ENCODE data around the gene PDCD1LG2. TPM values are rescaled to one million over a fixed set of nuclear protein-coding genes. Genes with fewer than 3 reads are reported as not detected.

PDCD1LG2 gene
- polyA plus RNA-seq, 1 of the 3 experiments (the other 2 are of a cell fraction): 11.1 TPM

DNA sequence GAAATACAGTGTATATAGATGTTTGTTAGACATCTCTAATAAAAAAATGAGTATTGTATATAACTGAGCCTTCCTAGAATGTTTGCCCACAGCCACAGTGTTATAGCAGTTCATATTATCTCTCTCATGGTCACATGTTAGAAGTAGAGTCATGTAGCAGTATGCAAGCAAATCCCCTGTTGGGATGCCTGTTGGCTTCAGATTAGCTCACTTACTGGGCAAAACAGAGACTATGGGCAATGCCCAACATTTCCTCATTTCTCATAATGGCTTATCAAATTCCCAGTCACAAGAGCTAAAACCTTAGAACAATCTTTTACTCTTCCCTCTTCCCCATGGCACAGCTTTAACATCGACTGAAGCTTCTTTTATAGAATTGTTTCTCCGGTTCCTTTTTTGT is 27.0 kb upstream of the PDCD1LG2 start (continued):
- TF ChIP-seq ELF1 (IDR thresholded peaks at IDR 0.05) (no peak), FOXM1 (IDR thresholded peaks at IDR 0.05; ENCODE audit: low read depth) (no peak), GABPA (IDR thresholded peaks at IDR 0.05; ENCODE audit: low read depth) (no peak), GATA2 (CRISPR knock-in tag; IDR thresholded peaks at IDR 0.05) (no peak)

DNA sequence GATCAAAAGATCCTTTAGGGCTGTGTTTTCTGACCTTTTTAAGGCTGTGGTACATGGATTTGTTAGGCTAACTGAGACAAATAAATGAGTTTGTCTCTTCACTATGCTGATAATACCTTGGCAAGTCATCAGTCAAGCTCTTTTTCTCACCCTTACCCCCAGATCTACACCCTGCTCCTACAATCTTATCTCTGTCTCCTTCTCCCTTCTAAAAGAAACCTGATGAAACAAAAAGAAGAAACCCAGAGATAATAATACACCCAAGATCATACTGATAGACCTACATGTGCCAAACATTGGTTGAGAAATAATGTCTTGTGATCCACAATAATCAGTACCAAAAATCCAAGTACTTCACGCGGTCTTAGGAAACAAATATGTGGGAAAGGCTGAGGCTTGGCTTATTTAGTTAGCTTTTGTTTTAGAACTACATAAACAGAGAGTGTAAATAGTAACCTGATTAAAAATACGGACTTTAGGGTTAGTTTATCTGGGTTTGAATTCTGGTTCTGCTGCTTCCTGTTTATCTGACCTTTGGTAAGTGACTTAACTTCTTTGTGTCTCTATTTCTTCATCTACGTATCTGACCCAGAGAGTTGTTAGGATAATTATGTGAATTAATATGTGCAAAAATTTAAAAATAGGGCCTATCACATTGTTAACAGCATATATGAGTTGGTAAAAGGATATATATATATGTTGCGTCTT is 24.8 kb upstream of the PDCD1LG2 start:
- no peak overlapping the region for H2AFZ ChIP-seq (ENCODE audit: low read depth)
- no peaks in the 10 kb centered on the region for H3F3A ChIP-seq (replicated peaks; ENCODE audit: insufficient read depth)
- 94% methylated on average over 5 of the region's 5 CpGs for WGBS (ENCODE audit: low lambda C conversion rate)
- H3K4me2 ChIP-seq: no peak overlapping the region
- H3K9me3 ChIP-seq: no peaks in the 10 kb centered on the region
- no peak overlapping the region for H3K4me3 ChIP-seq (ENCODE audit: low read depth in 2 of 2, low read length in 1 of 2)
- POLR2A ChIA-PET: no interaction called here
- no peak overlapping the region for H3K27ac ChIP-seq (ENCODE audit: low read depth in 2 of 2, low read length in 1 of 2)
- no peak for DNase-seq
- H3K9me2 ChIP-seq: no peaks in the 10 kb centered on the region
- CTCF ChIA-PET: interaction anchor here (2.3 kb wide), 1 partner anchor 35 kb away, joined by 7 read pairs; the partner anchor contains the start of gene CD274
- H3K79me2 ChIP-seq (ENCODE audit: insufficient read depth): no peaks in the 10 kb centered on the region
- no peaks in the 10 kb centered on the region for H3K4me1 ChIP-seq (ENCODE audit: control insufficient read depth in 1 of 2, insufficient read depth in 2 of 2, low read depth in 1 of 2, low read length in 1 of 2)
- no peaks in the 10 kb centered on the region for H3K36me3 ChIP-seq (replicated peaks in 1 of 2; ENCODE audit: control insufficient read depth in 1 of 2, insufficient read depth in 2 of 2, low read length in 1 of 2)
- TF ChIP-seq, protein P1, sequence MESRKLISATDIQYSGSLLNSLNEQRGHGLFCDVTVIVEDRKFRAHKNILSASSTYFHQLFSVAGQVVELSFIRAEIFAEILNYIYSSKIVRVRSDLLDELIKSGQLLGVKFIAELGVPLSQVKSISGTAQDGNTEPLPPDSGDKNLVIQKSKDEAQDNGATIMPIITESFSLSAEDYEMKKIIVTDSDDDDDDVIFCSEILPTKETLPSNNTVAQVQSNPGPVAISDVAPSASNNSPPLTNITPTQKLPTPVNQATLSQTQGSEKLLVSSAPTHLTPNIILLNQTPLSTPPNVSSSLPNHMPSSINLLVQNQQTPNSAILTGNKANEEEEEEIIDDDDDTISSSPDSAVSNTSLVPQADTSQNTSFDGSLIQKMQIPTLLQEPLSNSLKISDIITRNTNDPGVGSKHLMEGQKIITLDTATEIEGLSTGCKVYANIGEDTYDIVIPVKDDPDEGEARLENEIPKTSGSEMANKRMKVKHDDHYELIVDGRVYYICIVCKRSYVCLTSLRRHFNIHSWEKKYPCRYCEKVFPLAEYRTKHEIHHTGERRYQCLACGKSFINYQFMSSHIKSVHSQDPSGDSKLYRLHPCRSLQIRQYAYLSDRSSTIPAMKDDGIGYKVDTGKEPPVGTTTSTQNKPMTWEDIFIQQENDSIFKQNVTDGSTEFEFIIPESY (IDR thresholded peaks at IDR 0.05; ENCODE audit: borderline replicate concordance, low read depth): no peak
- TF ChIP-seq CHD2 (IDR thresholded peaks at IDR 0.05; ENCODE audit: low read length, partially characterized antibody) (no peak), GATA2 (CRISPR knock-in tag; IDR thresholded peaks at IDR 0.05) (no peak), NRF1 (IDR thresholded peaks at IDR 0.05; ENCODE audit: low read depth, low read length) (no peak), RCOR1 (IDR thresholded peaks at IDR 0.05; ENCODE audit: low read length) (no peak), TCF12 (IDR thresholded peaks at IDR 0.05) (no peak), MXI1 (IDR thresholded peaks at IDR 0.05; ENCODE audit: low read depth, low read length) (no peak), MEF2A (IDR thresholded peaks at IDR 0.05; ENCODE audit: borderline replicate concordance, low read depth) (no peak), ELF1 (IDR thresholded peaks at IDR 0.05) (no peak)
- TF ChIP-seq, protein P2, sequence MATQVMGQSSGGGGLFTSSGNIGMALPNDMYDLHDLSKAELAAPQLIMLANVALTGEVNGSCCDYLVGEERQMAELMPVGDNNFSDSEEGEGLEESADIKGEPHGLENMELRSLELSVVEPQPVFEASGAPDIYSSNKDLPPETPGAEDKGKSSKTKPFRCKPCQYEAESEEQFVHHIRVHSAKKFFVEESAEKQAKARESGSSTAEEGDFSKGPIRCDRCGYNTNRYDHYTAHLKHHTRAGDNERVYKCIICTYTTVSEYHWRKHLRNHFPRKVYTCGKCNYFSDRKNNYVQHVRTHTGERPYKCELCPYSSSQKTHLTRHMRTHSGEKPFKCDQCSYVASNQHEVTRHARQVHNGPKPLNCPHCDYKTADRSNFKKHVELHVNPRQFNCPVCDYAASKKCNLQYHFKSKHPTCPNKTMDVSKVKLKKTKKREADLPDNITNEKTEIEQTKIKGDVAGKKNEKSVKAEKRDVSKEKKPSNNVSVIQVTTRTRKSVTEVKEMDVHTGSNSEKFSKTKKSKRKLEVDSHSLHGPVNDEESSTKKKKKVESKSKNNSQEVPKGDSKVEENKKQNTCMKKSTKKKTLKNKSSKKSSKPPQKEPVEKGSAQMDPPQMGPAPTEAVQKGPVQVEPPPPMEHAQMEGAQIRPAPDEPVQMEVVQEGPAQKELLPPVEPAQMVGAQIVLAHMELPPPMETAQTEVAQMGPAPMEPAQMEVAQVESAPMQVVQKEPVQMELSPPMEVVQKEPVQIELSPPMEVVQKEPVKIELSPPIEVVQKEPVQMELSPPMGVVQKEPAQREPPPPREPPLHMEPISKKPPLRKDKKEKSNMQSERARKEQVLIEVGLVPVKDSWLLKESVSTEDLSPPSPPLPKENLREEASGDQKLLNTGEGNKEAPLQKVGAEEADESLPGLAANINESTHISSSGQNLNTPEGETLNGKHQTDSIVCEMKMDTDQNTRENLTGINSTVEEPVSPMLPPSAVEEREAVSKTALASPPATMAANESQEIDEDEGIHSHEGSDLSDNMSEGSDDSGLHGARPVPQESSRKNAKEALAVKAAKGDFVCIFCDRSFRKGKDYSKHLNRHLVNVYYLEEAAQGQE (IDR thresholded peaks at IDR 0.05; ENCODE audit: low read depth, low read length): no peak
- TF ChIP-seq, protein P3, sequence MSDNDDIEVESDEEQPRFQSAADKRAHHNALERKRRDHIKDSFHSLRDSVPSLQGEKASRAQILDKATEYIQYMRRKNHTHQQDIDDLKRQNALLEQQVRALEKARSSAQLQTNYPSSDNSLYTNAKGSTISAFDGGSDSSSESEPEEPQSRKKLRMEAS (IDR thresholded peaks at IDR 0.05; ENCODE audit: low read depth): no peak
- H4K20me1 ChIP-seq (ENCODE audit: insufficient read depth): no peaks in the 10 kb centered on the region
- no peak overlapping the region for H3K9ac ChIP-seq
- H3K27me3 ChIP-seq (ENCODE audit: insufficient read depth): no peaks in the 10 kb centered on the region

All from SK-N-SH (cell line).